Left lung (tissue), 10 donors: ENCODE results near the gene VPREB1. TPM values are rescaled to one million over a fixed set of nuclear protein-coding genes. Genes with fewer than 3 reads are reported as not detected.

ENCODE experiments used
- ATAC-seq: fragments of 200-7000 bp; cut with Tn5 transposase; one replicate; pipeline ENCODE4 v1.9.1; 2020; ENCODE audit warnings: moderate library complexity
- DNase-seq, 4 donors: peaks; one replicate each; pipeline ENCODE4 v3.0.0-alpha.2; 2013 to 2020
- H3K27ac ChIP-seq, 2 donors: fragments of 200-600 bp; sonication (generic) in 1 of 2; one replicate each; pipeline versions ENCODE4 v1.5.0 to v1.8.0; 2020 to 2021
- H3K27me3 ChIP-seq, 2 donors: fragments of 200-600 bp; sonication (generic) in 1 of 2; one replicate each; pipeline versions ENCODE4 v1.5.0 to v1.8.0; 2020 to 2021
- H3K36me3 ChIP-seq, 2 donors: fragments of 200-600 bp; sonication (generic) in 1 of 2; one replicate each; pipeline versions ENCODE4 v1.5.0 to v1.8.0; 2020 to 2021
- H3K4me1 ChIP-seq, 2 donors: fragments of 200-600 bp; one replicate each; pipeline ENCODE4 v1.8.0; 2021
- H3K4me3 ChIP-seq, 2 donors: fragments of 200-600 bp; sonication (generic) in 1 of 2; one replicate each; pipeline versions ENCODE4 v1.5.0 to v1.8.0; 2020 to 2021; ENCODE audit warnings: mild to moderate bottlenecking in 1 of 2
- H3K9me3 ChIP-seq, 2 donors: fragments of 200-600 bp; sonication (generic) in 1 of 2; one replicate each; pipeline versions ENCODE4 v1.5.0 to v1.8.0; 2020 to 2021
- CTCF ChIP-seq, 2 donors: fragments of 200-600 bp; sonication (generic) in 1 of 2; IDR thresholded peaks; one replicate each; pipeline versions ENCODE4 v1.5.0 to v1.8.0; 2021; ENCODE audit warnings: antibody characterized with exemption in 2 of 2
- intact Hi-C, 2 donors: fragments of 100-400 bp; cut with DNase I; formaldehyde crosslinking; loops; one replicate each; pipeline versions ENCODE4 v1.11.2 to v1.14.2; 2022
- polyA plus RNA-seq, 6 donors: library from polyadenylated mRNA; unstranded; fragments of 120-200 nt; gene quantifications; one replicate each; pipeline ENCODE4 v1.2.1, GENCODE V29; 2013; ENCODE audit not compliant: insufficient read length in 6 of 6
- total RNA-seq, 2 donors: library from RNA; stranded (reverse); fragmentation: NEBNext Ultra II Directional; extraction: Animal tissue kit (Norgen Biotek cat#: 25700); gene quantifications; one replicate each; pipeline ENCODE4 v1.2.1, GENCODE V29; 2021
- donor health status: DM: no; HTN: yes; CAD: no.
- donor health status: DM: no; HTN: no; CAD: no.

Gene VPREB1
- total and polyA plus RNA-seq, 8 donors = 0.21 to 0.53 (median 0.36) TPM; not detected in 4

DNA sequence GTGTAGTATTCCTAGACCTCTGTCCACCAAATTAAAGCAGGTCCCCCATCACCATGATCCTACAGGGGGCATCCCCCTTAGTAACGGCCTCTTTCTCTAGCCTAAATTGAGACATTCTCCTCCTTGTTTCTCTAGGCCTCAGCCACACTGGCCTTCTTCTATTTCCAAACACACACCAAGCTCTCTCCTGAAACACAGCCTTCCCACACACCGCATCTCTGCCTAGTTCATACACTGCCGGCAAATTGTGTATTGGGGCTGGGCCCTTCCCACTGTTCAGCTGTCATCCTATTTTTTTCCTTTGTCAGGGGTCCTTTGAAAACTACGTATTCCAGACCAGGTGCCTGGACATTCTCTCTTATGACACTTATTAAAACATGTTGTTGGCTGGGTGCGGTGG is 11.5 kb upstream of the VPREB1 start:
- Histone ChIP-seq H3K27ac (no peak overlapping the region), H3K36me3 (no peaks in the 10 kb centered on the region), H3K9me3 (no peaks in the 10 kb centered on the region), H3K4me1 (no peaks in the 10 kb centered on the region), H3K4me3 (no peak overlapping the region), H3K27me3 (peaks cover 0 to 8% of the 10 kb centered on the region in 2 donors)
- TF ChIP-seq CTCF (IDR thresholded peaks at IDR 0.05) = no peak
- ATAC-seq (no peak), DNase-seq (no peak)
- intact Hi-C loops = no loop called here

DNA sequence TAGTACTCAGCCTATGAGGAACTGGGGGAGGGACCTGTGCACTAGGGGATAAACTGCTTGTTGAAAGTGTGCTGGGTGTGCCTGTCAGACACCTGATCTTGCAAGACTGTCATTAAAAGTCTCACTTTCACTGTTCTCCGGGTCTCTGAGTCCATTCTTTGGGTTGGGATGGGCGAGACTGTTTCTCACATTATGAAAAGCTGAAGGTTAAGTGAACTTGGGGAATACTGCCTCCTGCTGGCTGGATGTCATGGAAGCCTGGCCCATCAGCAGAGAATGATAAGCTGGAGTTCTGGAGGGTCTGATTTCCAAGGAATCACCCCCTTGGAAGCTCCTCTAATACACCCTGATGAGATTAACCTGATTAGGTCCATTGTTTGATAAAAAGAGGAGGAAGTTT is 9.0 kb upstream of the VPREB1 start:
- H3K36me3 ChIP-seq = no peaks in the 10 kb centered on the region
- ATAC-seq (no peak), DNase-seq (peak in 1 of 4 donors; percentile 5)
- H3K27me3 ChIP-seq = peaks cover 0 to 1% of the 10 kb centered on the region in 2 donors
- H3K4me3 ChIP-seq = no peak overlapping the region
- no peaks in the 10 kb centered on the region for H3K9me3 ChIP-seq
- no peak overlapping the region for H3K27ac ChIP-seq
- no peaks in the 10 kb centered on the region for H3K4me1 ChIP-seq
- TF ChIP-seq CTCF (IDR thresholded peaks at IDR 0.05) = peak; percentile 29 to 50
- intact Hi-C loops = no loop called here

GRCh38 chr22:22237521-22237920 is 7.1 kb upstream of the VPREB1 start:
- intact Hi-C loops = no loop called here
- ATAC-seq (no peak), DNase-seq (no peak)
- Histone ChIP-seq H3K9me3 (no peaks in the 10 kb centered on the region), H3K36me3 (no peaks in the 10 kb centered on the region), H3K27me3 (peaks cover 0 to 18% of the 10 kb centered on the region in 2 donors), H3K4me1 (no peaks in the 10 kb centered on the region), H3K27ac (no peak overlapping the region), H3K4me3 (no peak overlapping the region)
- TF ChIP-seq CTCF (IDR thresholded peaks at IDR 0.05) = no peak

DNA sequence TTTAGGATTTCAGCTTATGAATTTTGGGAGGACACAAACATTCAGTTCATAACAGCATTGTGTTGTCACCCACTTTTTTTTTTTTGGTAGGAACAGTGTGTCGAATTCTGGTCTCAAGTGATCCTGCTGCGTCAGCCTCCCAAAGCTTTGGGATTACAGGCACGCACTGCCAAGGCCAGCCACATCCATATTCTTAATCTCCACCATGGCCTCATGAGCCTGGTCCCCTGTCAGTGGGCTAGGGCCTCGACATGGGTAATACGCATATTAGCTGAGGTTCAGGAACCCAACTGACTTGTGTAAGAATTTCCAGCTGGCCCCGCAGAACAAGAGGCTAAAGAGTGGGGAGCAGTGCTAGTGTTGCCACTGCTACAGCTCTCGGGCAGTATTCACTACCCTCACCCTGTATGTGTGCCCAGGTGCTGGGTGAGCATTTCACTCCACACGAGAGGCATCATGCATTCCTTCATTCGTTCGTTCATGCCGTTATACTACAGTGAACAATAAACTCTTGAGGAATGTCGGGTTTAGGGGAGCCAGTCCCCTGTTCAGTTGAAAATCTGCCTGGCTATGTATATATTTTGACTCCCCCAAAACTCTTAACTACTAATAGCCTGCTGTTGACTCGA is 5.2 kb upstream of the VPREB1 start:
- no peaks in the 10 kb centered on the region for H3K4me1 ChIP-seq
- DNase-seq (no peak), ATAC-seq (no peak)
- no peaks in the 10 kb centered on the region for H3K36me3 ChIP-seq
- intact Hi-C loops = no loop called here
- H3K9me3 ChIP-seq = no peaks in the 10 kb centered on the region
- peaks cover 0 to 28% of the 10 kb centered on the region in 2 donors for H3K27me3 ChIP-seq
- H3K4me3 ChIP-seq = no peak overlapping the region
- TF ChIP-seq CTCF (IDR thresholded peaks at IDR 0.05) = no peak
- H3K27ac ChIP-seq = no peak overlapping the region

DNA sequence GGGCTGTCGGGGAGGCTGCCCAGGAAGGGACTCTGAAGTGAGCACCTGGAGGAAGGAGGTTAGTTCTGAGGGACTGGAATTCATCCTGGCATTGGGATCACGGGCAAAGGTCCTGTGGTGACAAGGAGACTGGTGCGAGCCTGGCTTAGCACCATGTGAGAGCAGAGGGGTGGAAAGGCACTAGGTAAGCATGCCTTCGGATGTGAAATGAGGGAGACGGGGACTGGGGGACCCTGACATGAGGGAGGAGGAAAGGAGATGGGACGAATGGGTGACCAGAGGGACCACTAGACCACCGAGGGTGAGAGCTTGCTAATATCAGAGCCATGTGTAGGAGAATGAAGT is 3.1 kb upstream of the VPREB1 start:
- TF ChIP-seq CTCF (IDR thresholded peaks at IDR 0.05) = no peak
- Histone ChIP-seq H3K27ac (no peak overlapping the region), H3K36me3 (no peaks in the 10 kb centered on the region), H3K9me3 (no peaks in the 10 kb centered on the region), H3K4me3 (no peak overlapping the region), H3K4me1 (no peaks in the 10 kb centered on the region), H3K27me3 (peaks cover 0 to 34% of the 10 kb centered on the region in 2 donors)
- ATAC-seq (no peak), DNase-seq (no peak)
- intact Hi-C loops = no loop called here
